ENCODE results near the gene KRTAP10-5. TPM values are rescaled to one million over a fixed set of nuclear protein-coding genes. Genes with fewer than 3 reads are reported as not detected.
"Not testable (repeated sequence)": the region's sequence is repeated elsewhere in the genome, so short reads cannot be mapped to it uniquely, and the experiment has no call there.

KRTAP10-5 gene
- total RNA-seq, 1 donor from 2014 or later = not detected

DNA sequence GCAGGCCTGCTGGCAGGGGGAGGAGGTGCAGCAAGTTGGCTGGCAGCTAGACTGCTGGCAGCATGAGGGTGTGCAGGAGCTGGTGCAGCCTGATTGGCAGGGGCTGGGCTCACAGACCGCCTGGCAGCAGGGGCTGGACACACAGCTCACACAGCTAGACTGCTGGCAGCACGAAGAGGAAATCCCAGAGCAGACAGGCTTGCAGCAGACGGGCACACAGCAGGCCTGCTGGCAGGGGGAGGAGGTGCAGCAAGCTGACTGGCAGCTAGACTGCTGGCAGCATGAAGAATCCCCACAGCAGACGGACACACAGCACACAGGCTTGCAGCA lies 11.4 kb upstream of the KRTAP10-5 start:
- not testable (repeated sequence) for DNase-seq (ENCODE audit: low read depth in 2 of 2)

GRCh38 chr21:44590897-44591800 lies 10.7 kb upstream of the KRTAP10-5 start:
- not testable (repeated sequence) for DNase-seq (ENCODE audit: low read depth in 2 of 2)

DNA sequence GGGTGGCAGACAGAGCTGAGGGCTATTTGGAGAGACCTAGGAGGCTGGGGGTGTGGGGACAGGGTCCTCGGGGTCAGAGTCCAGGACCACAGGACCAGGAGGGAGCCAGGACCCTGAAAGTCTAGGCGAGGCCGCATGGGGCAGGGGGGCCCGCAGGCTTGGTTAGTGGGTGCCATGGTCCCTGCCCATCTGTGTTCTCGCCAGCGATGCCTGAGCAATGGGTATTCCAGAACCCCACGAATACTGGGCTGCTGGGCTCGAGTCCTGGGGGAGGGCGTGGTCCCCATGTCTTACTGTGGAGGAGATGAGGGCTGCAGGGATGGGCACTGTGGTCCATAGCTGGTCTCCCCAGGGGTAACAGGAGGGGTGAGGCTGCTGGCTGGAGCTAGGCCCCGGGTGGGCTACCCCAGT lies 9.9 kb upstream of the KRTAP10-5 start:
- DNase-seq (ENCODE audit: low read depth in 2 of 2) = no peak

DNA sequence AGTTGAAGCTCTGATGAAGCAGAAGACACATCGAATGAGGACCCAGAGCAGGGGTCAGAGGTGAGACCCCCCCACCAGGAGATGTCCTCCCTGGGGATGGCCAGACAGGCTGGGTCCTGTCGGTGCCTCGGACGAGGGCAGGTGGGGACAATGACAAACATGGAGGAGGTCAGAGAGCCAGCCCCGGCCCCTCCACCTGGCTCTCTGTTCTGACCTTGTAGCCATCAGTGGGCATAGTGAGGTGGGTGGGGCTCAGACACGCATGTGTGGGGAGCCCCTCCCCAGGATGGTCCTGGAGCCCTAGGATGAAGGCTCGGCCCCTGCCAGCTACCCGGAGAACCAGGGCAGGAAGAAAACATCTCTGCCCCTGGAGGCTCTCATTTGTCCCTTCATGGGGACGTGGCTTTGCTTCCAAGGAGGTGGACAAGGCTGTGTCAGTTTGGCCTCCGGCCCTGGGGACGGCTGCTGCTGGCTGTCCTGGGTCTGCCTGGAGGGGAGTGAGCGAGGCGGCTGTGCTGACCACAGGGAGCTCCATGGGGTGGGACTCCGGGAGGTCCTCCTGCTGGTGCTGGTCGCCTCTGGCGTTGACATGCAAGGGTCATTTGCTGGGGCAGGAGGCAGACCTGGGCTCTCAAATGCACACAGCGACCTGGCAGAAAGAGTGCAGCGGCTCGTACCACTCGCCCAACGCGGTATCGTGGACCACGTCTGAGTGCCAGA lies 9.3 kb upstream of the KRTAP10-5 start:
- DNase-seq (ENCODE audit: low read depth in 2 of 2) = no peak

GRCh38 chr21:44589094-44589493 lies 8.7 kb upstream of the KRTAP10-5 start:
- no peak for DNase-seq (ENCODE audit: low read depth in 2 of 2)

DNA sequence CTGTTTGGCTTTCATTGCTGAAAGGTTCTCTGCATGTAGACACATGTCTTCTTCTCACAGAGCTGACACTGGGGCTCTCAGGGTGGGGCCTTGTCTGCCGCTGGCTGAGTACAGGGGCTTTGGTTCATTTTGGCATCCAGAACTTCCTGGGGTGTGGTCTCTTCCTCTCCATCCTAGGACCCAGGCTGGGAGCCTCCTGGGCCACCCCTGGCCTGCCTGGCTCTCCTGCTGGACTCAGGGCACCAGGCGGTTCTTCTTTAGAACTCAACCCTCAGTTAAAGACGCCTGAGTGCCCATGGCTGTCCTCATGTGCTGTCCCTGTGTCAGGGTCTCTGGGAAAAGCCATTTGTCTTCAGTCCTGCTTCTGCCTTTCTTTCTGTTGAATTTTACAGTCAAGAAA lies 5.5 kb upstream of the KRTAP10-5 start:
- DNase-seq (ENCODE audit: low read depth in 2 of 2) = no peak

DNA sequence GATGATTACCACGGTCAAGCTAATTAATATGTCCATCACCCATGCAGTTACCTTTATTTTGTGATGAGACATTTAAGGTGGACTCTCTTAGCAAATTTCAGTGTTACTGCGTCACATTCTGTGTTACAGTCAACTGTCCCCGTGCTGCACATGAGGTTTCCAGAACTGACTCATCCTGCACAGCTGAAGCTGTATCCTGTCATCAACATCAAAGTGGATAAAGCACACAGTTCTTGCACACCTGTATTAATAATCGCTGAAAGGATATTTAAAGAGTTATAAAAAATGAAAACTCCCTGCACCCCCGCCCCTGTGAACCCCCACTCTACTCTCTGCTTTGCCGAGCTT lies 3.4 kb upstream of the KRTAP10-5 start:
- no peak for DNase-seq (ENCODE audit: low read depth in 2 of 2)

DNA sequence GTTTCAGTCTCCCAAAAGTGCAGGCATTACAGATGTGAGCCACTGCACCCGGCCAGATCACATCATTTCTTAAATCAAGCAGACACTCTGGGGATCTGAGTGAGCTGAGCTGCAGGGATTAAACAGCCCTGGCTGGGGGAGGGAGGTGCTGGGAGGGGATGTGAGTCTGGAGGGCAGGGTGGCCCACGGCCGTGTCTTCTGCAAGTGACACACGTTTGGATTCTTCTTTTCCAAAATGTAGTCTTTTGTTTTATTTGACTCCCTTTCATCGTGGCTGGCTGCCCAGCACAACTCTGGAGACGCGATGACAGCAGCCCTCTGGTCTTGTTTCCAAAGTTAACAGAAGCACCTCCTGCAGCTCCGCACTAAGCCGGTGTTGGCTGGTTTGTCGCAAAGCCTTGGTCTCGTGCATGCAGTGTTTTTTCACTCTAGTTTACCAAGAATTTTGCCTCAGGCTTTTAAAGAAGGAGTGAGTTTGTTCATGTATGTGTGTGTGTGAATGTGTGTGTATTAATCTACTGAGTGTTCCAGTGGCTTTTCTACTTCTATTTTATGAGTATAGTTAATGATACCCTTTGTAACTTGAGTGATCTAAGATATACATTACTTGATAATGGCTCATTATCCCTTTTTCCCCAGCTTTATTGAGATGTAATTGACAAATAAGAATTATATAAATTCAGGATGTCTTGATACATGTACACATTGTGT lies 2.8 kb upstream of the KRTAP10-5 start:
- no peak for DNase-seq (ENCODE audit: low read depth in 2 of 2)

- DNase-seq (ENCODE audit: low read depth in 2 of 2) = no peak
These were observed 1.7 kb upstream of the KRTAP10-5 start for GRCh38 chr21:44582055-44582454.

DNA sequence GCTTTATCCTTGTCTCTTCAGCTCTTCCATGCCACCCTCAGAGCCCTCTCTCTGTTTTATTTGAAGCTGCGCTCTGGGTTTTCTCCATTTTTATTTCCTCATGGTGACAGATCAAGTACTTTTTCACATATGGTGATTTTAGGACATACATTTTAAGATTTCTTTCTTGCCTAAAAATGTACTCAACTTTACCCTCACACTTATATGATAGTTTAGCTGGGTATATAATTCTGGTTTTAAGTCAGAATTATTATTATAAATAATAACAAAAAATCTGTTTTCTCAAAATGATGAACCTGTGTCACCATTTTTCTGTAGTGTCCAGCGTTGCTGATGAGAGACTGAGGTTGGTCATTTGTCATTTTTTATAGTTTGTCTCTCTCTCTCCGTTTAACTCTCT lies 754 bp upstream of the KRTAP10-5 start:
- DNase-seq (ENCODE audit: low read depth in 2 of 2) = no peak

- no peak for DNase-seq (ENCODE audit: low read depth in 2 of 2)
These were observed 615 bp downstream of the KRTAP10-5 start for GRCh38 chr21:44579833-44580144.

- DNase-seq (ENCODE audit: low read depth in 2 of 2) = no peak
These were observed 1.2 kb downstream of the KRTAP10-5 start for GRCh38 chr21:44579056-44579832.

DNA sequence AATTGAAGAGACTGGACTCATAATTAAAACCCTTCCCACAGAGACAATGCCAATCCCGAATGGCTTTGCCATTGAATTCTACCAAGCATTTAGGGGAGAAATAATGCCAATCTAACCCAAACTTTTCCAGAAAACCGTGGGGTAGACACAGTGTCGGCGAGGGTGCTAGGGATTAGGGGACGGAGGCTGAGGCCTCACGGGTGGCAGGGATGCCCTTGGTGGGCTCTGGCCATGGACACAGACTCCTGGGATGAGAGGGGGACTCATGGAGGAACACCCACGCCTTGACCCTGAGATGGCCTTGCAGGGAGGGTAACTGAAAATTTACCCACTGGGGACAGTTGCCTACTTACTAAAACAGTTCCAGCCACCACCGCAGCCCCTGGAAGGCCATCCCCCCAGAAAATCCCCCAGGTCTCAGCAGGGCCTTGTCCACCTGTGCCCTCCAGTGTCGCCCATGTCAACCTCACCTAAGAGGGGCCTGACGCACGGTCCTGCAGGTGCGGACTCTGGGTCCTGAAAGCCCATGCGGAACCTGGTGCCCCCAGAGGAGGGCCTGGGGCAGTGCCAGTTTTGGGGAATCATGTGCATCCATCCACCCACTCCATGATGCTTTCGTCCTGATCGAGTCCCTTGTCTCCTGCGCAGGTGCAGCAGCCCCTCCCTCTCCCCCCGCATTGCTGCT lies 1.9 kb downstream of the KRTAP10-5 start:
- no peak for DNase-seq (ENCODE audit: low read depth in 2 of 2)

DNA sequence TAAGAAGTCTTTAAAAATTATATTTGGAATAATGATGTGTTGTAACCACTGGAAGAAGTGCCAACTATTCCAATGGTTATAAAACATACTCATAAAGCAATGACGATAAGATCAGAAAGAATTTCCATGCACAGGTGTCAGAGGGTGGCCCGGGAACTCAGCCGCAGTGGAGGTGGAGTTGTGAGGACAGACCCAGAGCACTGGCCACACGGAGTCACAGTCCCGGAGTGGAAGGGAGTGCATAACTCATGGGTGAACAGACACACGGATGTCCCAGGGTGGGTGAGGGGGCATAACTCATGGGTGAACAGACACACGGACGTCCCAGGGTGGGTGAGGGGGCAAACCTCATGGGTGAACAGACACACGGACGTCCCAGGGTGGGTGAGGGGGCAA lies 4.4 kb downstream of the KRTAP10-5 start:
- no peak for DNase-seq (ENCODE audit: low read depth in 2 of 2)

DNA sequence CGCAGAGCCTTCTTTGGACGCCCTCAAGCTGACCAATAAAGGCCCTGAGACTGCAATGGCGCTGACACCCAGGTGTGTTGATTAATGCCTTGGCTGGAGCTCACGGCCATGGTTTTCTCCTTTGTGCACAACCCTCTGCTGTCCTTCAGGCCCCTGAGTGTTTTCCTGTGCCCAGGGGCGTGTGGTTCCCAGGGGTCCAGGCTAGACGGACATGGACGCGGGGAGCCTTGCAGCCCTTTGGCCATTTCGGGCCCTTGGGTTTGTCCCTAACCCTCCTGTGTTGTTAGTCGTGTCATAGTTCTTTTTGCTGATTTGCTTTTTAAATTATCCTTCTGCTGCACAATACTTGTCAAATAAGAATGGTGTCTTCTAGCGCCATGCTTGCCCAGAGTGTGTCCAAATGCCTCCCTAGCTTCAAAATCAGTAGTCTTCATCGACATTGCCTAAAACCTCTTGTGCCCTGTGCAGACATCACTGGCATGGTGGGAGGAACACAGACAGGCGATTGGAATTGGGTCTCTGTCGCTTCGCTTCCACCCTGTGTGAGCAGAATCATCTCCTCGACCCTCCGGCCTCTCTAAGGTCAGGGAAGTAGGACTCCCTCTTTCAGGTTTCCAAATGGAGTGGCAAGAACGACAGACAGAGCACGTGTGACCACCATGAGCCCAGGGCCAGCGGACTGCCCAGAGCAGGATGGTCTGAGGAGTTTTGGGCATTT lies 4.9 kb downstream of the KRTAP10-5 start:
- DNase-seq (ENCODE audit: low read depth in 2 of 2) = no peak

GRCh38 chr21:44574457-44575306 lies 5.7 kb downstream of the KRTAP10-5 start:
- DNase-seq (ENCODE audit: low read depth in 2 of 2) = no peak

DNA sequence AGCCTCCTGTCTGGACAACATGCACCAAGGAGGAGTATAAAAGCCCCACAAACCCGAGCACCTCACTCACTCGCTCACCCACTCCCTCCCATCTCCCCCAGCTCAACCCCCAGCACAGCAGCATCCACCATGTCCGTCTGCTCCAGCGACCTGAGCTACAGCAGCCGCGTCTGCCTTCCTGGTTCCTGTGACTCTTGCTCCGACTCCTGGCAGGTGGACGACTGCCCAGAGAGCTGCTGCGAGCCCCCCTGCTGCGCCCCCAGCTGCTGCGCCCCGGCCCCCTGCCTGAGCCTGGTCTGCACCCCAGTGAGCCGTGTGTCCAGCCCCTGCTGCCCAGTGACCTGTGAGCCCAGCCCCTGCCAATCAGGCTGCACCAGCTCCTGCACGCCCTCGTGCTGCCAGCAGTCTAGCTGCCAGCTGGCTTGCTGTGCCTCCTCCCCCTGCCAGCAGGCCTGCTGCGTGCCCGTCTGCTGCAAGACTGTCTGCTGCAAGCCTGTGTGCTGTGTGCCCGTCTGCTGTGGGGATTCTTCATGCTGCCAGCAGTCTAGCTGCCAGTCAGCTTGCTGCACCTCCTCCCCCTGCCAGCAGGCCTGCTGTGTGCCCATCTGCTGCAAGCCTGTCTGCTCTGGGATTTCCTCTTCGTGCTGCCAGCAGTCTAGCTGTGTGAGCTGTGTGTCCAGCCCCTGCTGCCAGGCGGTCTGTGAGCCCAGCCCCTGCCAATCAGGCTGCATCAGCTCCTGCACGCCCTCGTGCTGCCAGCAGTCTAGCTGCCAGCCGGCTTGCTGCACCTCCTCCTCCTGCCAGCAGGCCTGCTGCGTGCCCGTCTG lies 6.6 kb downstream of the KRTAP10-5 start, which contains the start of gene KRTAP10-4:
Gene KRTAP10-4, plus strand, starts transcription at position 100 of the 827 bp plus-strand sequence. Its CDS starts 30 bp downstream, at position 130.
- not testable (repeated sequence) for DNase-seq (ENCODE audit: low read depth in 2 of 2)

DNA sequence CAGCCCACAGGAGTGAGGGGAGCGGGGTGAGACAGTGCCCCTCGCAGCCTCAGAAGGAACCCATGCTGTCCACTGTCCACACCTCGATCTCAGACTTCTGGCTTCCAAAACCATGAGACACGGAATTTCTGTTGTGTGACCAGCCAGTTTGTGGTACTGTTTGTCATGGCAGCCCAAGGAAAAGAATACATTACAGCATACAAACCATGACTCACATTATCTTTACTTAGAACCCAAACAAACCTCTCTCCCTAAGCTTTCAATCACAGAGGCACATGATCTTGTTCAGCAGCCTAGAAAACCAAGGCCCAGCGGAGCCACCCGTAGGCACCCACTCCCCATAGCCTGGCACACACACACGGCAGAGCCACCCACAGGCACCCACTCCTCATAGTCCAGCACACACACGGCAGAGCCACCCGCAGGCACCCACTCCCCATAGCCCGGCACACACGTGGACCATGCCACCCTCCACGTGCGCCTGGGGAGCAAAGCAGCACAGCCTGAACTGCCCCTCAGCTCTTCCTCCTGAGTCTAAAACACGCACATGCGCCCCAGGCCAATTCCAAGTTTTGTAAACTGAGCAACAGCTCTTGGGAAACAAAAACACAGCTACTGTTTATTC lies 7.3 kb downstream of the KRTAP10-5 start:
- DNase-seq (ENCODE audit: low read depth in 2 of 2) = no peak
